B cell (primary cell): ENCODE measurements around the gene EPB41L4B.

Source experiments
- CTCF ChIP-seq: fragments of 200-600 bp; IDR thresholded peaks from one replicate; pipeline ENCODE4 v1.8.0; 2022; ENCODE audit warnings: antibody characterized with exemption, mild to moderate bottlenecking
- EZH2 ChIP-seq: IDR thresholded peaks from 2 replicates; pipeline ENCODE4 v1.6.1; 2012; ENCODE audit warnings: borderline replicate concordance, low read depth, mild to moderate bottlenecking, moderate library complexity, low read length; ENCODE audit not compliant: insufficient read depth, poor library complexity, severe bottlenecking

DNA sequence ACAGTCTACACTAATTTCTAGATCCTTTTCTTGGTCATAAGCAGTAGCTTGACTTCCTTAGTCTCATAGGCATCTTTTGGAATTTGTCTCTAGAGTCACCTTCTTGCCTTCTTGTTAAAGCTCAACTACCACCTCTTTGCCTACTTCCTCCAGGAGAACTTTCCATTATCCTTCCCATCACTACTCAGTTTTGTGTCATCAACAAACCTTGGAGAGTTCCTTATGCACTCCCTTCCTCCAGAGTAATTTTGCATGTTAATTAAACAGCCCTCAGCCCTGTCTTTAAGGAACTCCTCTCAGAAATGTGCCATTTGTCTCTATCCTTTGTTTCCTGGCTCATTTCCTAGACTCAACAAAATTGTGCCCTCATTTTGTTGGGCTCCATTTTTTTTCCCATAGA is 4.2 kb upstream of the EPB41L4B start:
- TF ChIP-seq CTCF, result no peak
- TF ChIP-seq EZH2, result no peak
